WTC11 (cell line): ENCODE results near the gene UBE2L3.

Experiments
- MXD4 ChIP-seq: fragments of 250-450 bp; sonication (Bioruptor Pico); IDR thresholded peaks from 2 replicates; pipeline ENCODE4 v1.8.0; 2021; ENCODE audit warnings: mild to moderate bottlenecking, moderate library complexity, borderline replicate concordance
- NR2C2 ChIP-seq: sonication (generic); formaldehyde crosslinking; IDR thresholded peaks from 2 replicates; pipeline ENCODE4 v1.8.0; 2022; ENCODE audit warnings: mild to moderate bottlenecking, missing genetic modification reagents
- ZSCAN18 ChIP-seq: fragments of 250-450 bp; sonication (Bioruptor Pico); IDR thresholded peaks from 2 replicates; pipeline ENCODE4 v2.1.2; 2022; ENCODE audit warnings: mild to moderate bottlenecking, moderate library complexity
- TF ChIP-seq, protein P1 (sequence below): fragments of 200-600 bp; IDR thresholded peaks from 2 replicates; pipeline ENCODE4 v1.8.0; 2022; ENCODE audit warnings: antibody characterized with exemption
- TF ChIP-seq, protein P2 (sequence below): sonication (generic); formaldehyde crosslinking; IDR thresholded peaks from 2 replicates; pipeline ENCODE4 v1.8.1; 2023; ENCODE audit warnings: mild to moderate bottlenecking, missing genetic modification reagents

- TF ChIP-seq, protein P1, sequence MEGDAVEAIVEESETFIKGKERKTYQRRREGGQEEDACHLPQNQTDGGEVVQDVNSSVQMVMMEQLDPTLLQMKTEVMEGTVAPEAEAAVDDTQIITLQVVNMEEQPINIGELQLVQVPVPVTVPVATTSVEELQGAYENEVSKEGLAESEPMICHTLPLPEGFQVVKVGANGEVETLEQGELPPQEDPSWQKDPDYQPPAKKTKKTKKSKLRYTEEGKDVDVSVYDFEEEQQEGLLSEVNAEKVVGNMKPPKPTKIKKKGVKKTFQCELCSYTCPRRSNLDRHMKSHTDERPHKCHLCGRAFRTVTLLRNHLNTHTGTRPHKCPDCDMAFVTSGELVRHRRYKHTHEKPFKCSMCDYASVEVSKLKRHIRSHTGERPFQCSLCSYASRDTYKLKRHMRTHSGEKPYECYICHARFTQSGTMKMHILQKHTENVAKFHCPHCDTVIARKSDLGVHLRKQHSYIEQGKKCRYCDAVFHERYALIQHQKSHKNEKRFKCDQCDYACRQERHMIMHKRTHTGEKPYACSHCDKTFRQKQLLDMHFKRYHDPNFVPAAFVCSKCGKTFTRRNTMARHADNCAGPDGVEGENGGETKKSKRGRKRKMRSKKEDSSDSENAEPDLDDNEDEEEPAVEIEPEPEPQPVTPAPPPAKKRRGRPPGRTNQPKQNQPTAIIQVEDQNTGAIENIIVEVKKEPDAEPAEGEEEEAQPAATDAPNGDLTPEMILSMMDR, result no peak
- TF ChIP-seq NR2C2 (CRISPR knock-in tag) (no peak), MXD4 (no peak), ZSCAN18 (no peak)
- TF ChIP-seq, protein P2, sequence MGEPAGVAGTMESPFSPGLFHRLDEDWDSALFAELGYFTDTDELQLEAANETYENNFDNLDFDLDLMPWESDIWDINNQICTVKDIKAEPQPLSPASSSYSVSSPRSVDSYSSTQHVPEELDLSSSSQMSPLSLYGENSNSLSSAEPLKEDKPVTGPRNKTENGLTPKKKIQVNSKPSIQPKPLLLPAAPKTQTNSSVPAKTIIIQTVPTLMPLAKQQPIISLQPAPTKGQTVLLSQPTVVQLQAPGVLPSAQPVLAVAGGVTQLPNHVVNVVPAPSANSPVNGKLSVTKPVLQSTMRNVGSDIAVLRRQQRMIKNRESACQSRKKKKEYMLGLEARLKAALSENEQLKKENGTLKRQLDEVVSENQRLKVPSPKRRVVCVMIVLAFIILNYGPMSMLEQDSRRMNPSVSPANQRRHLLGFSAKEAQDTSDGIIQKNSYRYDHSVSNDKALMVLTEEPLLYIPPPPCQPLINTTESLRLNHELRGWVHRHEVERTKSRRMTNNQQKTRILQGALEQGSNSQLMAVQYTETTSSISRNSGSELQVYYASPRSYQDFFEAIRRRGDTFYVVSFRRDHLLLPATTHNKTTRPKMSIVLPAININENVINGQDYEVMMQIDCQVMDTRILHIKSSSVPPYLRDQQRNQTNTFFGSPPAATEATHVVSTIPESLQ, result no peak
Observed at GRCh38 chr22:21563912-21564311, 3.6 kb upstream of the UBE2L3 start.
